ENCODE measurements around the gene CCDC74B.
"Not testable (repeated sequence)": the region's sequence is repeated elsewhere in the genome, so short reads cannot be mapped to it uniquely, and the experiment has no call there.

- TF ChIP-seq POLR2AphosphoS5, CTCF, EP300, POLR2A (IDR thresholded peaks at IDR 0.05): not testable (repeated sequence)
Measured at GRCh38 chr2:130142396-130143265, 2.3 kb downstream of the CCDC74B start.

All from suprapubic skin (tissue), 4 donors.